Ishikawa (cell line): Measurements from ENCODE around the gene ARID1B.

Experiments
- CEBPB ChIP-seq: IDR thresholded peaks from 2 replicates; pipeline ENCODE4 v1.6.1; 2012
- CREB1 ChIP-seq: IDR thresholded peaks from 2 replicates; pipeline ENCODE4 v1.6.1; 2012; ENCODE audit warnings: low read depth
- EP300 ChIP-seq: IDR thresholded peaks from 2 replicates; pipeline ENCODE4 v1.6.1; 2012; ENCODE audit warnings: borderline replicate concordance
- FOXM1 ChIP-seq: IDR thresholded peaks from 2 replicates; pipeline ENCODE4 v1.6.1; 2012; ENCODE audit warnings: low read depth, borderline replicate concordance
- RAD21 ChIP-seq: IDR thresholded peaks from 2 replicates; pipeline ENCODE4 v1.6.1; 2012; ENCODE audit warnings: low read depth
- TAF1 ChIP-seq: IDR thresholded peaks from 2 replicates; pipeline ENCODE4 v1.6.1; 2012; ENCODE audit warnings: low read depth, mild to moderate bottlenecking
- TEAD4 ChIP-seq: IDR thresholded peaks from 2 replicates; pipeline ENCODE4 v1.6.1; 2012
- USF1 ChIP-seq: IDR thresholded peaks from 2 replicates; pipeline ENCODE4 v1.6.1; 2012
- YY1 ChIP-seq: IDR thresholded peaks from 2 replicates; pipeline ENCODE4 v1.6.1; 2012; ENCODE audit warnings: low read depth
- TF ChIP-seq, protein P1 (sequence below): IDR thresholded peaks from 2 replicates; pipeline ENCODE4 v1.6.1; 2012; ENCODE audit warnings: low read depth, mild to moderate bottlenecking
- TF ChIP-seq, protein P2 (sequence below): IDR thresholded peaks from 2 replicates; pipeline ENCODE4 v1.6.1; 2012

DNA sequence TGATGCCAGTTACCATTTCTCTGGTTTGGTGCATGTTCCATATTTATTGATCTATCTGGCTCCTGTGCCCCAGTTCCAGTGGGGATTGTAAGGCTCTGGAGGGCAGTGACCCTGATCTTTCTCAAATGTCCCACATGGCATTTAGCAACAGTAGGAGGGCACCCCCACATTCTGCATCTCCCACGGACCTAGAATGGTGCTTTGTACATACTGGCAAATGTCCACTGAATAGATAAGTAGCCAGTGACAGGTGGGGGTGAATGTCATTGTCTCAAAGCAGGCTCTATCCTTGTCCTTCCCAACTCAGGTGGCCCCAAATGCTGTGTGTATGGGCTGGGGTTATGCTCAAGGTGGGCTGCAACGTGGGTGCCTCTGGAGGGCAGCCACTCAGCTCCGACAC, 462.0 kb downstream of the ARID1B start:
- no peak for TF ChIP-seq CEBPB
- no peak for TF ChIP-seq USF1
- TF ChIP-seq RAD21 = no peak
- no peak for TF ChIP-seq FOXM1
- TF ChIP-seq, protein P1, sequence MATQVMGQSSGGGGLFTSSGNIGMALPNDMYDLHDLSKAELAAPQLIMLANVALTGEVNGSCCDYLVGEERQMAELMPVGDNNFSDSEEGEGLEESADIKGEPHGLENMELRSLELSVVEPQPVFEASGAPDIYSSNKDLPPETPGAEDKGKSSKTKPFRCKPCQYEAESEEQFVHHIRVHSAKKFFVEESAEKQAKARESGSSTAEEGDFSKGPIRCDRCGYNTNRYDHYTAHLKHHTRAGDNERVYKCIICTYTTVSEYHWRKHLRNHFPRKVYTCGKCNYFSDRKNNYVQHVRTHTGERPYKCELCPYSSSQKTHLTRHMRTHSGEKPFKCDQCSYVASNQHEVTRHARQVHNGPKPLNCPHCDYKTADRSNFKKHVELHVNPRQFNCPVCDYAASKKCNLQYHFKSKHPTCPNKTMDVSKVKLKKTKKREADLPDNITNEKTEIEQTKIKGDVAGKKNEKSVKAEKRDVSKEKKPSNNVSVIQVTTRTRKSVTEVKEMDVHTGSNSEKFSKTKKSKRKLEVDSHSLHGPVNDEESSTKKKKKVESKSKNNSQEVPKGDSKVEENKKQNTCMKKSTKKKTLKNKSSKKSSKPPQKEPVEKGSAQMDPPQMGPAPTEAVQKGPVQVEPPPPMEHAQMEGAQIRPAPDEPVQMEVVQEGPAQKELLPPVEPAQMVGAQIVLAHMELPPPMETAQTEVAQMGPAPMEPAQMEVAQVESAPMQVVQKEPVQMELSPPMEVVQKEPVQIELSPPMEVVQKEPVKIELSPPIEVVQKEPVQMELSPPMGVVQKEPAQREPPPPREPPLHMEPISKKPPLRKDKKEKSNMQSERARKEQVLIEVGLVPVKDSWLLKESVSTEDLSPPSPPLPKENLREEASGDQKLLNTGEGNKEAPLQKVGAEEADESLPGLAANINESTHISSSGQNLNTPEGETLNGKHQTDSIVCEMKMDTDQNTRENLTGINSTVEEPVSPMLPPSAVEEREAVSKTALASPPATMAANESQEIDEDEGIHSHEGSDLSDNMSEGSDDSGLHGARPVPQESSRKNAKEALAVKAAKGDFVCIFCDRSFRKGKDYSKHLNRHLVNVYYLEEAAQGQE = no peak
- no peak for TF ChIP-seq TEAD4
- TF ChIP-seq, protein P2, sequence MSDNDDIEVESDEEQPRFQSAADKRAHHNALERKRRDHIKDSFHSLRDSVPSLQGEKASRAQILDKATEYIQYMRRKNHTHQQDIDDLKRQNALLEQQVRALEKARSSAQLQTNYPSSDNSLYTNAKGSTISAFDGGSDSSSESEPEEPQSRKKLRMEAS = no peak
- no peak for TF ChIP-seq CREB1
- no peak for TF ChIP-seq YY1
- no peak for TF ChIP-seq TAF1
- no peak for TF ChIP-seq EP300
